Stimulated activated CD4-positive, alpha-beta T cell treated with anti-CD3 and anti-CD28 coated beads, TNF-alpha, amount 100 ng/mL, for 1 hour (primary cell): Measurements from ENCODE around the gene SERGEF.

Source experiments
- DNase-seq, 3 donors: peaks; one replicate each; pipeline ENCODE4 v3.0.0-alpha.2; 2020; ENCODE audit warnings: low read depth in 3 of 3, low spot score in 1 of 3

The SERGEF gene

DNA sequence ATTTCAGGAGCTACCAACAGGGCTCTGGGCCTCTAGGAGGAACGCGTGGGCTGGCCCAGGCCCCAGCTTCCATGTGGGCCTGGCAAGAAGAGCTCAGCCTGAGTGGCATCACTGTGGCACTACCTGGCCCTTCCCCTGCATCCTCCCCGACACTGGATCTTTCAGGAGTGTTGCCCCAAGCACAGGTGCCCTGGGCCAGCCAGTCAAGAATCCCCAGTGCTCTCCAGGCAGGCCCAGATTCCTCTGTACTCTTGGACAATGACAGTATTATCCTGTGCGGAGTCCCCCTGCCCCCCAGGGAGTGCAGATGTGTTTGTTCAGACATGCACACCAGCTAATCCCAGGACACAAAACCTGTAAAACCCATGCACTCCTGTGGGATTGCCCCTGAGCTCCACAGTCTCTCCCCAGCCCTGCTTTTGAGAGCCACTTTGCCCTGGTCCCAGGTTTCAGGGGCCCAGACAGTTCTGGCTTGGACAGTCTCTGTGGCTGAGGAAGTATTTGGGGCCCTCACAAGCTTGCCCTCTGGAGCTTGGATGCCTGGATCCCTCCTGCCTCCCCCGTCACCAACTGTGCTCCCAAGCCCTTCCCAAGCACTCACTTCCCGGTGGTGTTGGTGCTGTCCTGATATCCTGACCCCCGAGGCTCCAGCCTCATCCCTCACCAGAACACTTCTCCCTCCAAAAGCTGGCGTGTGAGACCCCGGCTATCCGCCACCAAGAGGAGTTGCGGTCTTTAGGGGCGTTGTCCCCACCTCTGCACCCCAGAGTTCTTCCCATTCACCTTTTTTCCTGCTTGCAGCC, 238.4 kb downstream of the SERGEF start:
- DNase-seq: no peak

DNA sequence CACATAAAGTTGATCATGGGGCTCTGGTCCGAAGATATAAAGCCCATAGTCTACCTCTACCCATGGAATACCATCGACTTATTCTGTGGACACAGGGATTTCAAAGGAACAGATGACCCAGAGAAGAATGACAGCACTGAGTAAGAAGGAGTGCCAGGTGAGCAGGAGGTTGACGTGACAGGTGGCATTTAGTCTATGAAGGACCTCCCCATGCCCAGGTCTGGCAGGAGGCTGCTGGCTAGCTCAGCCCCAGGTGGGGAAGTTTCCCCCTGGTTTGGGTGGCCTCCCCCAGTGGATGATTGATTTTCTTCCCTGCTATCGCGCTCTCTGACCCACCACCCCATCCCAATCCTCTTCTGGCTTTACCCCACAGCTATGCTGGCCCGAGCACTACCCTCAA, 239.2 kb downstream of the SERGEF start:
- DNase-seq: no peak

DNA sequence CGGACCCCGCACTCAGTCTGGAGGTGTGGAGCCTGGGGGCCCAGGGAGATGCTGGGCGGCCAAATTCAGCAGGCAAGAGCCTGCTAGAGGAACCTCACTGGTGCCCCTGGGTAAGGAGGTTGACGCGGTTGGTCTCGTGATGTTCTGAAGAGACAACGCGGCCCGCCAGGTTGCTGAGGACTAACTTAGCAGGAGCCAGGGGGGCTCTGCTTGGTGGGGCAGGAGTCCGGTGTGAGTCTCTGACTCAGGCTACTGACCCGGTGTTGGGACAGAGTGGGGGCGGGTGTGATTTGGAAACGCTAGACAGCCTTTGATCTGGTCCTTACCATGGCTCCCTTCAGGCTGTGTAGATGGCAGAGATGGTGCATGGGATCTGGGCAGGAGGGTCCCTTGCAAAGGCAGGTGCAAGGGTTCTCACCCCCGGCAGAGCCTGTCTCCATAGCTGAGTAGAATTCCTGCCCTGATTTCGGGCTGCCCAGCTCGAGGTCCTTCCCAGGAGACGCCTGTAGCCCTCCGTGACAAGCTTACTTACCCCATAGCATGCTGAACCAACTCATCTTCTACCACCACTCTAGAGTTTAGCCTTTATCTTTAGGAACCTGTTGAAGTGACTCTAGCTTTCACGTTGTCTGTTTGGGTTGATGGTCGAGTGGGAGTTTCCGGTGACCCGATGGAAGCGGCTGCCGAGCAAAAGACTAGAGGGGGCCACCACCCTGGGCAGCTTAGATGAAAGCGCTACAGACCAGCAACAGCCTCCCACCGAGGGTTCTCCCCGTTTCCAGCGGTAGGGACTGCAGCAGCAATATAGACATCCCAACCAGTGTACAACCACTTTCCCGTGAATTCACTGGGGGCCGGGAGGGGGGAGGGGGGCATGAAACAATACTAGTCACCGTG, 239.9 kb downstream of the SERGEF start:
- DNase-seq: no peak

DNA sequence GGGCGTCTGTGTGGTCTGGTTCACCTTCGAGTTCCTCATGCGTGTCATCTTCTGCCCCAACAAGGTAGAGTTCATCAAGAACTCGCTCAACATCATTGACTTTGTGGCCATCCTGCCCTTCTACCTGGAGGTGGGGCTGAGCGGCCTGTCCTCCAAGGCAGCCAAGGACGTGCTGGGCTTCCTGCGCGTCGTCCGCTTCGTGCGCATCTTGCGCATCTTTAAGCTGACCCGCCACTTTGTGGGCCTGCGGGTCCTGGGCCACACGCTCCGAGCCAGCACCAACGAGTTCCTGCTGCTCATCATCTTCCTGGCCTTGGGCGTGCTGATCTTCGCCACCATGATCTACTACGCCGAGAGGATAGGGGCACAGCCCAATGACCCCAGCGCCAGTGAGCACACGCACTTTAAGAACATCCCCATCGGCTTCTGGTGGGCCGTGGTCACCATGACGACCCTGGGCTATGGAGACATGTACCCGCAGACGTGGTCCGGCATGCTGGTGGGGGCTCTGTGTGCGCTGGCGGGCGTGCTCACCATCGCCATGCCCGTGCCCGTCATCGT, 240.9 kb downstream of the SERGEF start:
- no peak for DNase-seq

DNA sequence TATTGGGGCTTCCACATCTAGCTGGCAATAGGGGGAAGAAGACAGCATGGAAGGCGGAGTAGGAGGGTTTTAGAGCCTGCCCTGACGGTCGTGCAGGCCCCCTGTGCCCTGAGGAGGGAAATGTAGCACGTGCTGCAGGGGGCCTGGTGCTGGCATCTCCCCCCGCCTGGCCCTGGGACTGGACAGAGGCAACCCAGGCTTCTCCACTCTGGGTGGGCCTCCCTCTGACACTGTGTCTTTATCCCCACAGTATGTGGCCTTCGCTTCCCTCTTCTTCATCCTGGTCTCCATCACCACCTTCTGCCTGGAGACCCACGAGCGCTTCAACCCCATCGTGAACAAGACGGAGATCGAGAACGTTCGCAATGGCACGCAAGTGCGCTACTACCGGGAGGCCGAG, 241.4 kb downstream of the SERGEF start:
- no peak for DNase-seq

DNA sequence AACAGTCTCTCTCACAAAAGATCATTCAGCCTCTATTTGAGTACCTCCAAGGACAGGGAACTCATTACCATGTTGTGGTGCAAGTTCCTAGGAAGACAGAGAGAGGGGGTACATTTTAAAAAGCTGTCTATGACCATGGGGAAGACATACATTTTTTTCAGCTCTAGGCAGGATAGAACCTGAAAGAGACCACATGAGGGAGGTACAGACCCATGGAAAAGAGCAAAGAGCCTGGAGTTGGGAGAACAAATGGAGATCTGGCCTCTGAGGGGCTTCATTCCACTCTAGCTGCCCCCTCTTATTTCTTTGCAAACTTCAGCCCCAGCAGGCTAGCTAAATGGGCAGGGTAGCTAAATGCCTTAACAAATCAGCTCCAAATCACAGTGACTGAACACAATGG, 241.9 kb downstream of the SERGEF start:
- no peak for DNase-seq

DNA sequence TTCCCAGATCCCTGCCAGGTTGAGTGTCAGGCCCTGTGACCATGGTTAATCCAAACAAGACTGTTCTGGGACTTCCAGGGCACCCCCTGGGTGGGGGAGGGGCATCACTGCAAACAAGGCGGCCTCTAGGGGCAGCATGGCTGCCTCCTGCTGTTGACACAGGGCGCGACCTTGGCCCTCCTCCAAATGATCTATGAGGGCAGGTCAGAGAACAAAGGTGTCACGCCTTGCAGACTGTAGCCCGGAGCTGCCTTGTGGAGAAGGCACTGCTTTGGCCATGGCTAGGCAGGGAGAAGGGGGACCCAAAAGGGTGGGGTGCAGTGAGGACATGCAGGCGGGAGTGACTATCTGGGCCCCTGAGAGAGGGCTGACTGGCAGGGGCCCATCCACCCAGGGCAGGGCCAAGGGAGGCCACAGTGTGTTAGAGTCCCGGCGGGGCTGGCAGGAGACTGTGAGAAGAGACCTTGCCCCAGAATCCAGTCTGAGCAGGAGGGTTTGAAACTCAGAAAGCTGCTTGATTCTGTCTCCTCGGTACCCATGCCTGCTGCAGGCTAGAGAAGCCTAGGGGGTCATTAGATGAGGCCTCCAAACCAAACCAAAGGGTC, 242.7 kb downstream of the SERGEF start:
- no peak for DNase-seq

DNA sequence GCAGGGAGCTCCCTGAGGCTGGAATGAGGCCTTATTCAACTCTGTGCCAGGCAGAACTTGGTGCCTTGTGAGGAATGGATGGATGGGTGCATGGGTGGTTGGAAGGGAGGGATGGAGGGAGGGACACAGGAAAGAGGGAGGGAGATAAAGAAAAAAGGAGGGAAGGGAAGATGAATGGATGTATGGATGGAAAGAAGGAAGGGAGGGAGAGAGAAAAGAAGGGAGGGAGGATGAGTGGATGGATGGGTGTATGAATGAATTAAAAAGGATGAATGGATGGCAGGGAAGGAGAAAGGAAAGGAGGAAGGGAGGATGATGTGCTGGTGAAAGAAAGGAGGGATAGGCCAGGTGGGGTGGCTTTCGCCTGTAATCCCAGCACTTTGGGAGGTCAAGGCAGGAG, 243.6 kb downstream of the SERGEF start:
- no peak for DNase-seq

DNA sequence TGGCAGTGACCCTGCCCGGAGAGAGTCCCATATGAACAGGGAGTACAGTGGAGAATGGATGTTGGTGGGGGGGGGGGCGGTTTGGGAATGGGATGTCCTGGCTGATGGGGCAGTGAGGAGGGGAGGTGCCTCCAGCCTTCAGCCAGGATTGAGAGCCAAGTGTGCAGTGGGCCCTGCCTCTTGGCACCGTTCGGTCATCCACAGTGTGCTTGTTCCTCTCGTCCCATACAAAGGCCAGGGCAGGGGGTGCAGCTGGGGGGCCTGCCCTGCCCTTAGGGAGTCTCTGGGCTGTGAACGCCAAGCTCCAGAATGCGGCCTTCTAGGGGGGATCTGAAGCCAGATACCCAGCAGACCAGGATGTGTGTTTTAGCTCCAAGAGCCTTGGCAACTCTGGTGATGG, 244.3 kb downstream of the SERGEF start:
- no peak for DNase-seq

DNA sequence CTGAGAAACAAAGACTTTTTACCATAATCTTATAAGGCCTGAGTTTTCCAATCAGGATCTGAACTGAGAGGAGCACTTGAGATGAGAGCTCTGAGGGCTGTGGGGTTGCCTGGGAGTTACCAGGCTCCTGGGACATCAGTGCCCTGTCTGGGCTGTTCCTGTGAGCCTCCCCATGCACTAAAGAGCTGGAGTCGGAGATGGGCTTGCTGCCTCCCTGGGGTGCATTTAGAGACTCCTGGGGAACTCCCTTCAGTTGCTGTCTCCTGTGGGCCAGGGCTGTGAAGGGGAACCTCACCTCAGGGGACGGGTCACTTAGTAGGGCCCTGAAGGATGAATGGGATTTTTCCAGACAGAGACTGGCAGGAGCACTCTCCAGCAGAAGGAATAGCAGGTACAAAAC, 244.9 kb downstream of the SERGEF start:
- no peak for DNase-seq

DNA sequence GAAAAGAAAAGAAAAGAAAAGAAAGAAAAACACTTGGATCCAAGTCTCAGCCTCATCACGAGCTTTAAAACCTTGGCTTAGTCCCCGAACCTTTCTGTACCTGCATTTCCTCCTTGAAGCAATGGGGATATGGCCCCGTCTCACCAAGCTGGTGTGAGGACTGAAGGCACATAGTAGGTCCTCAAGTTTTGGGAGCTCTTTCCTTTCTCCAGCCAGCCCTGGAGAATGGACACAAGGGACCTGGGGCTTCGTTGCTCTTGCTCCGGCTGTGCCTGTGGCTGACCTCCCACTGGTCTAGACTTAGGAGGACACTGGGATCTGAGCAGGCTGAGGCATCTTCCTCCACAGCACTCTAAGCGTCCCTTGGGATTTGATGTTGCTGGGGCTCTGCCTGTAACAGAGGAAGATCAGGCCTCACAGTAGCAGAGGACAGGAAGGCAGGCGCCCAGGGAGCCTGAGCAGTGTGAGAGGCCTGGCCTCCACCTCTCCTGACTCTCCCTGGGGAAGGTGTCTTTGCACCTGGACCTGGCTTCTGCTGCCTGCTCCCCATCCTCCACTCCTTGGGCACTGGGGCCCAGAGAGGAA, 245.5 kb downstream of the SERGEF start:
- no peak for DNase-seq

DNA sequence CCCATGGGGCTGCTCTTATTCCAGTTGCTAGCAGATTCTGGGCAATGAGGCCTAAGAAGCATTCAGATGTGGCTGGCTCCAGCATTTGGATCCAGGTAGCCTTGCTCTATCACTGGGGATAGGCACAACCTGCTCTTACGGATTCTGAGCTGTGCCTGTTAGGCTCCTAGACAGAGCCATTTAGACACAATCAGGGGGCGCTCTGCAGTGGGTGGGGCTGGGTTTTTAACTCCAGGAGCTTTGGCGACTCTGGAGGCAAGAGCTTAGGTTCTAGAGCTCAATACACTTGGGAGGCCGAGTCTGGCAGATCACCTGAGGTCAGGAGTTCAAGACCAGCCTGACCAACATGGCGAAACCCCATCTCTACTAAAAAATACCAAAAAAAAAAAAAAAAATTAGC, 246.3 kb downstream of the SERGEF start:
- DNase-seq: no peak

DNA sequence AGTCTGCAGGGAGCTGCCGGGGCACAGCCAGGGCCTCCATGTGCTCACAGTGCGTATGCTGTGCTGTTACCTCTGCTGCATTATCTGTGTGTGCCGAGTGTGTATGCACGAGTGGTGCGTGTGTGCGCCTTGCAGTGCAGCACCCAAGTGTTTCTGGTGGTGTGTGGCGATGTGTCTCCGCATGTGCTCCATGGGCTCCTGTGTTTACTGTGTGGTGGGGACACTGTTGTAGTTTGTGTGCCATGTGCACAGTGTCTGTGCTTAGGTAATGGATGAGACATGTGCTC, 246.8 kb downstream of the SERGEF start:
- DNase-seq: no peak

DNA sequence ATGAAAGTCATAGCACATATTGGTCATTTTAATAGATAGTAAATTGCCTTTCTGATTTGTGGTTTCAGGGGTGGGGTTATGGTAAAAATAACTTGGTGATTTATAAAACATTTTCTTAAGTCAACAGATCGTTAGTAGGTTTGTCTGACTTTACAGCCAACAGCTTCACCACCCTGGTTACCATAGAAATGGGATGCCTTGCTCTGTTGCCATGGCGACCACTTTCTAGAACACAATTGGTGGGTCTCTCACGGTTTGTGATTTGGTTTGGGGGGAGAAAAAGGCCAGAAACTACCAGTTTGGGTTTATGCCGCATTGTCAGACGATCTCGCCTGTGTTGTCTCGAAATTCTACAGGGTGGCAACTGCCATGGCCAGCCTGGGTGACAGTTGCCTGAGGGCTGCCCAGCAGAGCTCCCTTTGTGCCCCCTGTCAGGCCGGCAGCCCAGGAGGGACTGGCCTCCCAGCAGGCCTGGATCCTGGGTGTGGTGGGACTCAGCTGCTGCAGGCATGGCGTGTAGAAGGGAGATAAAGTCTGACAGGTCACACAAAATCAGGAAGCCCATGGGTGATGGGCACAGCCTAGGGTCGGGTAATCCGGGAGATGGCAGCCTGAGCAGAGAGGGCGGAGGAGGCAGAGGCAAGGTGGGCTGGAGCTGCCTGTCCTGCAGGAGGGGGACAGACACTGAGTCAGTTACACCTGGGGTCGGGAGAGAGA, 247.3 kb downstream of the SERGEF start:
- no peak for DNase-seq

DNA sequence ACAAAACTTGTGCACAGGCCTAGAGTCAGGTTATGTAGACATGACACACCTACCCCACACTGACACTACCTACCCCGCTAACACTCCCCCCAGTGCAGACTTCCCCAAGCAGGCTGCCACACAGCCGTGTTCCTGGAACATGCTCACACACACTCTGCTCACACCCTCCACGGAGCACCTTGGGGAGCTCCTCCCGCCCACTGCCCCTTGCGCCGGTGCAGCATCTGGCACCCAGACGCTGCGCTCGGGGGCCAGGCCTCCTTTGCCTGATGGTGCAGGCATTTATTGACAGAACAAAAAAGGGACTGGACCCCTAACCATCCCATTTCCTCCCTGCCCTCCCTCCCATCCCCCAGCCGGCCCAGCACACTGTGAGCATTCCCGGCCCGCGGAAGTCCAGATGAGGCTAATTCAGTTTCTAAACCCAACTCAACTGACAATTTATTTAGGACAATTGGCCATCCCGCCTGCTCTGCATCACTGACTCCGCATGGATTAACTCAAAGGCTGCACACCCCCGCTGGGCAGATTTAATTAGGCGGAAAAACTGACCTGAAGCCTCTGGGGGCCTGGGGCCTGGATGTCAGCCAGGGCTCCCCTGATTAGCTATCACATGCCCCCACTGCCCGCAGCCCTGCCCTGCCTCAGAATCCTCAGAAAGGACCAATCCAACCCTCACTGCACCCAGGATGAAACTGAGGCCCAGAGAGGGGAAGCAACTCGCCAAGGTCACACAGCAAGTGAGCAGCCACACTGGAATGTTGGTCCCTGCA, 248.2 kb downstream of the SERGEF start:
- DNase-seq: no peak

DNA sequence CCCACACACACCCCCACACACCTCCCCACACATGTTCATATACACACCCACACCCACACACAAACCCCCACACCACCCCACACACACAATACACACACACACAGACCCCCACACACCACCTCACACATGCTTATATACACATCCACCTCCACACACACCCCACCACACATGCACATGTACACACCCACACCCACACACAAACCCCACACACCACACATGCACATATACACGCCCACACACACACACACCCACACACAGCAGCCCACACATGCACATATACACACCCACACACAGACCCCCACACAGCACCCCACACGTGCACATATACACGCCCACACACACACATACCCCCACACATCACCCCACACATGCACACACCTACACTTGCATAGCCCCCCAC, 249.1 kb downstream of the SERGEF start:
- no peak for DNase-seq

DNA sequence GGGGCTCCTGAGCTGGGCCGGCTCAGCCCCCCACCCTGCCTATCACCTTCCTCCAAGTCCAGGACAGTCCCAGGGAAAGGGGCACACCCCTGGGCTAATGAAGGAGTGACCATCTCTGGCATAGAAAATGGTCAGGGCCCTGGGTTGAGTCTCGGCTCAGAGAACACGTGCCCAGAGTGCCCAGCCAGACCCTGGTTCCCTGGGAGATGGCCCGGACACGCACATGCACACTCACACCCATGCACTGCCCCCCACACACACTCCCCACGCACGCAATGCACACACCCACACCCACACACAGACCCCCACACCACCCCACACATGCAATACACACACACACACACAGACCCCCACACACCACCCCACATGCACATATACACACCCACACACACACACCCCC, 249.6 kb downstream of the SERGEF start:
- no peak for DNase-seq

DNA sequence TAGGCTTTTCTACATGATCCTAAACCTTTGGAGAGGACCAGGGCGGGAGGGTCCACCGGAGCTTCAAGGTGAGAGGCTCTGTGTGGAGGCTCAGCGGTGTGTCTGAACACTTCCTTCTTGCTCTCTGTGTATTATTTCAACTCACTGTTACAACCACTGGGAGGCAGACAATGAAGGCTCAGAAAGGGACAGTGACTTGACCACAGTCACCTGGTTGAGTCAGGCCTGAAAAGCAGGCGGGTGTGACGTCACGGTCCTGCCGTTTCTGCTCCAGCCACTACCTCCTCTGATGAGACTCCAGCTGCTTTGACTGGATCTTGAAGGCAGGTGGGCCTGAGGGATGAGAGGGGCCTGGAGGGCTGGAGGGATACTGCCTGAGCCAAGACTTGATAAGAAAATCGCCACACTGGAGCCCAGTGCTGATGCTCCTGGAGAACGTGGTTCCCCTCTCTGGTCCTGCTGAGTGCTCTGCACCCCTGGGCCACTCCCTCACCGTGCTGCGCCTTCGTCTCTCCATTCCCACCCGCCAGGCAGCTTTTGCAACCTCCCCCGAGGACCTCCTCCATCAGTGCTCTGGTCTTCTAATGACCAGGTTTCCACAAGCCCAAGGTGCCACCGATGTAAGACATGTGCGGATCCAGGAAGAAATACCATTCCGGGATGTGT, 250.4 kb downstream of the SERGEF start:
- no peak for DNase-seq
